B cell (primary cell): ENCODE data around the gene ZNF677. TPM values are rescaled to one million over a fixed set of nuclear protein-coding genes. Genes with fewer than 3 reads are reported as not detected.
"Not testable (repeated sequence)": the region's sequence is repeated elsewhere in the genome, so short reads cannot be mapped to it uniquely, and the experiment has no call there.

Source experiments
- ATAC-seq: fragments of 200-7000 bp; cut with Tn5 transposase; one replicate; pipeline ENCODE4 v1.10.0; 2021; ENCODE audit warnings: low read depth, mild to moderate bottlenecking, moderate number of reproducible peaks, moderate library complexity
- CTCF ChIA-PET: fragments of 350-600 bp; sonication (Branson Sonifier 250); formaldehyde crosslinking; loops from one replicate; lab custom pipeline; 2021; ENCODE audit warnings: antibody characterized with exemption, inconsistent platforms; lab: Charles Lee
- POLR2A ChIA-PET: fragments of 350-600 bp; sonication (Branson Sonifier 250); formaldehyde crosslinking; loops from one replicate; lab custom pipeline; 2021; ENCODE audit warnings: antibody characterized with exemption; lab: Charles Lee
- DNase-seq: peaks from one replicate; pipeline ENCODE4 v3.0.0; 2013
- H2AFZ ChIP-seq: 2 replicates; pipeline ENCODE4 v1.6.1; 2012; ENCODE audit warnings: mild to moderate bottlenecking, low read depth, low read length; ENCODE audit not compliant: insufficient read depth, poor library complexity, severe bottlenecking
- H3K27ac ChIP-seq, 2 donors: 1 replicate in 1 of 2; 2 replicates in 1 of 2; pipeline ENCODE4 v1.5.1; 2012 to 2013; ENCODE audit warnings: low read length in 2 of 2, mild to moderate bottlenecking in 2 of 2, moderate library complexity in 1 of 2
- H3K27me3 ChIP-seq, 4 experiments: fragments of 200-600 bp in 1 of 4; sonication (generic) in 1 of 4; replicated peaks in 1 of 4; 1 replicate in 2 of 4; 2 replicates in 2 of 4; pipeline versions ENCODE4 v1.6.1 to v1.7.0; 2013 to 2016; ENCODE audit warnings: low read length in 3 of 4, mild to moderate bottlenecking in 2 of 4, mixed read lengths in 1 of 4, moderate library complexity in 1 of 4; ENCODE audit not compliant: insufficient read depth in 4 of 4, control insufficient read depth in 3 of 4; ENCODE audit errors: control extremely low read depth in 1 of 4
- H3K36me3 ChIP-seq, 2 experiments: replicated peaks in 1 of 2; 1 replicate in 1 of 2; 2 replicates in 1 of 2; pipeline versions ENCODE4 v1.6.1 to v1.7.1; 2013; ENCODE audit warnings: low read length in 1 of 2; ENCODE audit not compliant: insufficient read depth in 2 of 2, control insufficient read depth in 1 of 2; ENCODE audit errors: control extremely low read depth in 1 of 2, extremely low read depth in 1 of 2
- H3K4me1 ChIP-seq, 2 donors: fragments of 200-600 bp in 1 of 2; sonication (generic) in 1 of 2; 1 replicate in 1 of 2; 2 replicates in 1 of 2; pipeline versions ENCODE4 v1.5.1 to v1.6.1; 2013 to 2017; ENCODE audit warnings: low read length in 2 of 2; ENCODE audit not compliant: control insufficient read depth in 2 of 2, insufficient read depth in 2 of 2
- H3K4me2 ChIP-seq: replicated peaks from 2 replicates; pipeline ENCODE3; 2012; ENCODE audit warnings: mild to moderate bottlenecking, low read depth, low read length; ENCODE audit not compliant: poor library complexity, severe bottlenecking
- H3K4me3 ChIP-seq, 5 experiments: fragments of 200-600 bp in 1 of 5; sonication (generic) in 1 of 5; 1 replicate in 3 of 5; 2 replicates in 2 of 5; pipeline versions ENCODE4 v1.5.1 to v1.7.0; 2011 to 2016; ENCODE audit warnings: low read length in 4 of 5, mild to moderate bottlenecking in 4 of 5, low read depth in 2 of 5, control low read depth in 1 of 5, moderate library complexity in 1 of 5; ENCODE audit not compliant: insufficient read depth in 1 of 5; ENCODE audit errors: control extremely low read depth in 1 of 5, extremely low read depth in 1 of 5
- H3K79me2 ChIP-seq: fragments of 200-600 bp; sonication (generic); one replicate; pipeline ENCODE4 v1.6.0; 2016; ENCODE audit warnings: low read length; ENCODE audit not compliant: control insufficient read depth, insufficient read depth
- H3K9ac ChIP-seq: fragments of 200-600 bp; sonication (generic); 2 replicates; pipeline ENCODE4 v1.6.1; 2017; ENCODE audit warnings: mild to moderate bottlenecking, low read length, moderate library complexity
- H3K9me3 ChIP-seq, 3 donors: one replicate each; pipeline versions ENCODE4 v1.6.1 to v1.7.1; 2013; ENCODE audit warnings: low read length in 2 of 3; ENCODE audit not compliant: control insufficient read depth in 2 of 3, insufficient read depth in 1 of 3; ENCODE audit errors: control extremely low read depth in 1 of 3
- H4K20me1 ChIP-seq: 2 replicates; pipeline ENCODE4 v1.6.0; 2012; ENCODE audit warnings: mild to moderate bottlenecking, low read length; ENCODE audit not compliant: insufficient read depth, control insufficient read depth, poor library complexity, severe bottlenecking
- H3K27ac Mint-ChIP-seq: one replicate; pipeline ENCODE4 v1.8.0; 2021; ENCODE audit warnings: mixed read lengths
- H3K27me3 Mint-ChIP-seq: one replicate; pipeline ENCODE4 v1.8.0; 2021; ENCODE audit warnings: mixed read lengths
- H3K4me1 Mint-ChIP-seq: one replicate; pipeline ENCODE4 v1.8.0; 2021; ENCODE audit warnings: mixed read lengths
- H3K4me3 Mint-ChIP-seq: one replicate; pipeline ENCODE4 v1.8.0; 2021; ENCODE audit warnings: mixed read lengths
- H3K9me3 Mint-ChIP-seq: one replicate; pipeline ENCODE4 v1.8.0; 2022; ENCODE audit warnings: mixed read lengths; ENCODE audit not compliant: insufficient read depth
- WGBS: methylation state at CpG from one replicate; pipeline ENCODE4 v1.1.5; 2013; ENCODE audit warnings: missing lambda C conversion rate; ENCODE audit not compliant: insufficient coverage; 5-methylcytosine and 5-hydroxymethylcytosine counted together
- intact Hi-C: fragments of 100-400 bp; cut with micrococcal nuclease; formaldehyde crosslinking; loops from one replicate; pipeline ENCODE4 v1.10.0; 2022
- polyA plus RNA-seq: library from polyadenylated mRNA; depleted of rRNA; stranded (reverse); fragments of >200 nt; gene quantifications from 2 replicates; pipeline ENCODE4 v1.2.3, GENCODE V29; 2012
- total RNA-seq, 2 donors: library from RNA; stranded (reverse); fragments of 120-200 nt in 1 of 2; gene quantifications; 1 replicate in 1 of 2; 2 replicates in 1 of 2; pipeline versions ENCODE4 v1.2.3 to v1.2.4, GENCODE V29; 2013 to 2022

The ZNF677 gene
- total and polyA plus RNA-seq, 2 donors (not counting 1 experiment from before 2014, with no cell fraction given), result 11.1 to 19.4 TPM

GRCh38 chr19:53267623-53268022 lies 12.9 kb upstream of the ZNF677 start, which contains the start of gene VN1R4:
Gene VN1R4, minus strand, starts transcription at chr19:53267723. Its CDS starts 58 bp downstream, at chr19:53267665.
- H3K4me3 ChIP-seq, H3K4me1 ChIP-seq, H3K79me2 ChIP-seq, H3K36me3 ChIP-seq, DNase-seq, H3K27ac ChIP-seq, H3K4me1 Mint-ChIP-seq, CTCF ChIA-PET, intact Hi-C loops, H3K9ac ChIP-seq, H3K27me3 ChIP-seq, POLR2A ChIA-PET, H3K27me3 Mint-ChIP-seq, H3K27ac Mint-ChIP-seq, ATAC-seq, H3K4me3 Mint-ChIP-seq, H4K20me1 ChIP-seq, H3K4me2 ChIP-seq, H2AFZ ChIP-seq: not testable (repeated sequence)
- H3K9me3 Mint-ChIP-seq, result peaks cover 22% of the 10 kb centered on the region
- WGBS, result no CpG with 5 or more reads among the region's 5 CpGs
- peaks cover 2 to 19% (median 4%) of the 10 kb centered on the region in 3 donors for H3K9me3 ChIP-seq

DNA sequence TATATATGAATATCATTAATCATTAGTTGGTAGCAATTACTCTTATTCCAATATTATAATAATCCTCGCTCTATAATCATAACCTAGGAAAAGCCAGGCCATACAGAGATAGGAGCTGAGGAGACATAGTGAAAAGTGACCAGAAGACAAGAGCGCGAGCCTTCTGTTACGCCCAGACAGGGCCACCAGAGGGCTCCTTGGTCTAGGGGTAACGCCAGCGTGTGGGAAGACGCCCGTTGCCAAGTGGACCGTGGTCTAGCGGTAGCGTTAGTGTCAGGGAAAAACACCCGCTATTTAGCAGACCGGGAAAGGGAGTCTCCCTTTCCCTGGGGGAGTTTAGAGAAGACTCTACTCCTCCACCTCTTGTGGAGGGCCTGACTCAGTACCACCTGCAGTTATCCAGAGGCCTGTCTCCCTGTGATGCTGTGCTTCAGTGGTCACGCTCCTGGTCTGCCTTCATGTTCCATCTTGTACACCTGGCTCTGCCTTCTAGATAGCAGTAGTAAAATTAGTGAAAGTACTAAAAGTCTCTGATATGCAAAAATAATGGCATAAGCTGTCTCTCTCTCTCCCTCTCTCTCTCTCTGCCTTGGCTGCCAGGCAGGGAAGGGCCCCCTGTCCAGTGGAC lies 3.2 kb upstream of the ZNF677 start, which contains the start of gene VN1R2:
TSS of gene VN1R2 (plus strand) at position 578 of the 628 bp plus-strand sequence. CDS start 84 bp downstream, outside the sequence.
- H3K9ac ChIP-seq, H3K4me3 Mint-ChIP-seq, CTCF ChIA-PET, H3K4me2 ChIP-seq, H3K27ac ChIP-seq, H3K27ac Mint-ChIP-seq, H3K4me3 ChIP-seq, H3K36me3 ChIP-seq, DNase-seq, H3K27me3 Mint-ChIP-seq, POLR2A ChIA-PET, intact Hi-C loops, ATAC-seq, H2AFZ ChIP-seq, H3K79me2 ChIP-seq, H3K27me3 ChIP-seq, H4K20me1 ChIP-seq: not testable (repeated sequence)
- H3K9me3 ChIP-seq, result peaks cover 7 to 60% (median 13%) of the 10 kb centered on the region in 3 donors
- peaks cover 6 to 15% of the 10 kb centered on the region in 2 donors for H3K4me1 ChIP-seq
- WGBS, result 70% methylated on average over 11 of the region's 14 CpGs
- Mint-ChIP-seq H3K4me1 (peaks cover 10% of the 10 kb centered on the region), H3K9me3 (peaks cover 25% of the 10 kb centered on the region)
